LNCaP clone FGC (cell line): ENCODE results near the gene CDX1.

ENCODE experiments used
- DNase-seq: peaks from one replicate; pipeline ENCODE4 v3.0.0-alpha.2; 2011; ENCODE audit warnings: low read depth
- H3K4me3 ChIP-seq: 2 replicates; pipeline ENCODE4 v1.5.1; 2011; ENCODE audit warnings: mild to moderate bottlenecking, low read depth, low read length, control low read depth
- CTCF ChIP-seq: IDR thresholded peaks from 2 replicates; pipeline ENCODE4 v1.5.1; 2012; ENCODE audit warnings: mild to moderate bottlenecking; ENCODE audit not compliant: control insufficient read depth, insufficient read depth; ENCODE audit errors: extremely low read depth

The CDX1 gene

GRCh38 chr5:150157168-150157567 is 9.4 kb upstream of the CDX1 start:
- no peak for DNase-seq
- no peak overlapping the region for H3K4me3 ChIP-seq
- no peak for TF ChIP-seq CTCF

GRCh38 chr5:150158170-150158949 is 8.2 kb upstream of the CDX1 start:
- no peak overlapping the region for H3K4me3 ChIP-seq
- no peak for DNase-seq
- TF ChIP-seq CTCF: no peak

- no peak for TF ChIP-seq CTCF
- no peak for DNase-seq
- H3K4me3 ChIP-seq: no peak overlapping the region
Observed at GRCh38 chr5:150159031-150159430, 7.5 kb upstream of the CDX1 start.

- H3K4me3 ChIP-seq: no peak overlapping the region
- TF ChIP-seq CTCF: no peak
- no peak for DNase-seq
Observed at GRCh38 chr5:150159741-150160179, 6.8 kb upstream of the CDX1 start.

GRCh38 chr5:150160448-150161081 is 6.0 kb upstream of the CDX1 start:
- no peak for DNase-seq
- no peak for TF ChIP-seq CTCF
- no peak overlapping the region for H3K4me3 ChIP-seq

GRCh38 chr5:150161242-150162141 is 5.1 kb upstream of the CDX1 start:
- no peak for DNase-seq
- peak; percentile 96 for TF ChIP-seq CTCF
- H3K4me3 ChIP-seq: no peak overlapping the region
